ENCODE data around the gene CBX1. TPM values are rescaled to one million over a fixed set of nuclear protein-coding genes. Genes with fewer than 3 reads are reported as not detected.
A peak's percentile ranks its signal among the peaks of the same experiment; 100 is the strongest.

The CBX1 gene
- total and polyA plus RNA-seq, 2 of the 13 experiments (the other 11 are each of a cell fraction or from before 2014, with no cell fraction given), result 17.8 to 108 TPM

DNA sequence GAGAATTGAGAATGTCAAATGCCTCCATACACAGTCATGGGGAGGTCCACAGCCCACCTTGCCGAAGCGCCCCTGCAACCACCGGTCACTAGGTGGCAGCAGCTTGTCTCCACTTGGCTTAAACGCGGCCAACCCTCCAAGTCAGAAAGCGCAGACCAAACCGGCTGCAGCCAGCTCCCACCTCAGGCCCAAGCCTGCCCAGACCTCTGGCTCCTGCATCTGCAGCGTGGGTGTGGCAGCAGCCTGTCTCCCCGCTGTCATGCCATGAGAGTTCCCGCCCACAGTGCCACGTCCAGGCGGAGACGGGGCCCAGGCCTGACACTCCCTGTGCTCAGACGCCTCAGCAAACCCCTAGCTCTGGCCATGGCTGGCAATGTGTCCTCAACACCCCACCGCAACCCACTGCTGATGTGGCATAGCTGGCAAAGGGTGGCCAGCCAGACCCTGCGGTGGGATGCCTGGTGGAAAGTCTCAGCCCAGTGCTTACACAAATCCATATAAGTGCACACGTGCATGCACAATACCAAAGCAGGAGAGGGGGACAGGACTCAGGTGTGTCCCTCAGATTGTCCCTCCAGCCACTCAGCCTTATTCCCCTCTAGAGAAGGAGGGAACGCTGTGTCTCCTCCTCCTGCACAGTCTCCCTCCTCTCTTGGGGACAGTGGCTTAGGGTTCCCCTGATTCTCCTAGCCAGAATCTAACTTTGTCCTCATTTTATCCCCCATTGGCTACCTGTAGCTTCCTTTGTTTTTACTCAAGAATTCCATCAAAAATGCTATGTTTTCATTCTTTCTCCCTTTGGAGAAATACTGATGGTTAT lies 74.6 kb downstream of the CBX1 start (continued):
- TF ChIP-seq, protein P1, sequence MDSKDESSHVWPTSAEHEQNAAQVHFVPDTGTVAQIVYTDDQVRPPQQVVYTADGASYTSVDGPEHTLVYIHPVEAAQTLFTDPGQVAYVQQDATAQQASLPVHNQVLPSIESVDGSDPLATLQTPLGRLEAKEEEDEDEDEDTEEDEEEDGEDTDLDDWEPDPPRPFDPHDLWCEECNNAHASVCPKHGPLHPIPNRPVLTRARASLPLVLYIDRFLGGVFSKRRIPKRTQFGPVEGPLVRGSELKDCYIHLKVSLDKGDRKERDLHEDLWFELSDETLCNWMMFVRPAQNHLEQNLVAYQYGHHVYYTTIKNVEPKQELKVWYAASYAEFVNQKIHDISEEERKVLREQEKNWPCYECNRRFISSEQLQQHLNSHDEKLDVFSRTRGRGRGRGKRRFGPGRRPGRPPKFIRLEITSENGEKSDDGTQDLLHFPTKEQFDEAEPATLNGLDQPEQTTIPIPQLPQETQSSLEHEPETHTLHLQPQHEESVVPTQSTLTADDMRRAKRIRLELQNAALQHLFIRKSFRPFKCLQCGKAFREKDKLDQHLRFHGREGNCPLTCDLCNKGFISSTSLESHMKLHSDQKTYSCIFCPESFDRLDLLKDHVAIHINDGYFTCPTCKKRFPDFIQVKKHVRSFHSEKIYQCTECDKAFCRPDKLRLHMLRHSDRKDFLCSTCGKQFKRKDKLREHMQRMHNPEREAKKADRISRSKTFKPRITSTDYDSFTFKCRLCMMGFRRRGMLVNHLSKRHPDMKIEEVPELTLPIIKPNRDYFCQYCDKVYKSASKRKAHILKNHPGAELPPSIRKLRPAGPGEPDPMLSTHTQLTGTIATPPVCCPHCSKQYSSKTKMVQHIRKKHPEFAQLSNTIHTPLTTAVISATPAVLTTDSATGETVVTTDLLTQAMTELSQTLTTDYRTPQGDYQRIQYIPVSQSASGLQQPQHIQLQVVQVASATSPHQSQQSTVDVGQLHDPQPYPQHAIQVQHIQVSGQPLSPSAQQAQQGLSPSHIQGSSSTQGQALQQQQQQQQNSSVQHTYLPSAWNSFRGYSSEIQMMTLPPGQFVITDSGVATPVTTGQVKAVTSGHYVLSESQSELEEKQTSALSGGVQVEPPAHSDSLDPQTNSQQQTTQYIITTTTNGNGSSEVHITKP (CRISPR knock-in tag; IDR thresholded peaks at IDR 0.05; ENCODE audit: low read depth), result no peak
- TF ChIP-seq ZNF891 (CRISPR knock-in tag; IDR thresholded peaks at IDR 0.05), result no peak
- TF ChIP-seq SOX13 (IDR thresholded peaks at IDR 0.05), result no peak
- 0 out of 4 replicates have a peak, but pooled peaks of 1 of the 2 experiments have one; percentile 20 for TF ChIP-seq SOX13 (CRISPR knock-in tag; conservative IDR thresholded peaks at IDR 0.05 in 1 of 2, IDR thresholded peaks at IDR 0.05 in 1 of 2)
- peak; percentile 40; the same call in 1 of the 2 replicates for TF ChIP-seq HDAC2 (CRISPR knock-in tag; IDR thresholded peaks at IDR 0.05)
- TF ChIP-seq, protein P2, sequence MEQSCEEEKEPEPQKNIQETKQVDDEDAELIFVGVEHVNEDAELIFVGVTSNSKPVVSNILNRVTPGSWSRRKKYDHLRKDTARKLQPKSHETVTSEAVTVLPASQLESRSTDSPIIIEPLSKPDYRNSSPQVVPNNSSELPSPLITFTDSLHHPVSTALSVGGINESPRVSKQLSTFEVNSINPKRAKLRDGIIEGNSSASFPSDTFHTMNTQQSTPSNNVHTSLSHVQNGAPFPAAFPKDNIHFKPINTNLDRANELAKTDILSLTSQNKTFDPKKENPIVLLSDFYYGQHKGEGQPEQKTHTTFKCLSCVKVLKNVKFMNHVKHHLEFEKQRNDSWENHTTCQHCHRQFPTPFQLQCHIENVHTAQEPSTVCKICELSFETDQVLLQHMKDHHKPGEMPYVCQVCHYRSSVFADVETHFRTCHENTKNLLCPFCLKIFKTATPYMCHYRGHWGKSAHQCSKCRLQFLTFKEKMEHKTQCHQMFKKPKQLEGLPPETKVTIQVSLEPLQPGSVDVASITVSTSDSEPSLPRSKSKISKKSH (CRISPR knock-in tag; IDR thresholded peaks at IDR 0.05; ENCODE audit: borderline replicate concordance), result peak; percentile 77; the same call in 1 of the 2 replicates
- no peak for TF ChIP-seq ZFP36L2 (CRISPR knock-in tag; IDR thresholded peaks at IDR 0.05)
- TF ChIP-seq, protein P3, sequence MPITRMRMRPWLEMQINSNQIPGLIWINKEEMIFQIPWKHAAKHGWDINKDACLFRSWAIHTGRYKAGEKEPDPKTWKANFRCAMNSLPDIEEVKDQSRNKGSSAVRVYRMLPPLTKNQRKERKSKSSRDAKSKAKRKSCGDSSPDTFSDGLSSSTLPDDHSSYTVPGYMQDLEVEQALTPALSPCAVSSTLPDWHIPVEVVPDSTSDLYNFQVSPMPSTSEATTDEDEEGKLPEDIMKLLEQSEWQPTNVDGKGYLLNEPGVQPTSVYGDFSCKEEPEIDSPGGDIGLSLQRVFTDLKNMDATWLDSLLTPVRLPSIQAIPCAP (CRISPR knock-in tag; IDR thresholded peaks at IDR 0.05; ENCODE audit: low read depth), result no peak
- no peak for TF ChIP-seq NFRKB (IDR thresholded peaks at IDR 0.05)
- no peak for TF ChIP-seq NBN (conservative IDR thresholded peaks at IDR 0.05)
- TF ChIP-seq, protein P4, sequence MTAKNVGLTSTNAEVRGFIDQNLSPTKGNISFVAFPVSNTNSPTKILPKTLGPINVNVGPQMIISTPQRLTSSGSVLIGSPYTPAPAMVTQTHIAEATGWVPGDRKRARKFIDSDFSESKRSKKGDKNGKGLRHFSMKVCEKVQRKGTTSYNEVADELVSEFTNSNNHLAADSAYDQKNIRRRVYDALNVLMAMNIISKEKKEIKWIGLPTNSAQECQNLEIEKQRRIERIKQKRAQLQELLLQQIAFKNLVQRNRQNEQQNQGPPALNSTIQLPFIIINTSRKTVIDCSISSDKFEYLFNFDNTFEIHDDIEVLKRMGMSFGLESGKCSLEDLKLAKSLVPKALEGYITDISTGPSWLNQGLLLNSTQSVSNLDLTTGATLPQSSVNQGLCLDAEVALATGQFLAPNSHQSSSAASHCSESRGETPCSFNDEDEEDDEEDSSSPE (CRISPR knock-in tag; IDR thresholded peaks at IDR 0.05), result peak; percentile 48
- TF ChIP-seq, protein P5, sequence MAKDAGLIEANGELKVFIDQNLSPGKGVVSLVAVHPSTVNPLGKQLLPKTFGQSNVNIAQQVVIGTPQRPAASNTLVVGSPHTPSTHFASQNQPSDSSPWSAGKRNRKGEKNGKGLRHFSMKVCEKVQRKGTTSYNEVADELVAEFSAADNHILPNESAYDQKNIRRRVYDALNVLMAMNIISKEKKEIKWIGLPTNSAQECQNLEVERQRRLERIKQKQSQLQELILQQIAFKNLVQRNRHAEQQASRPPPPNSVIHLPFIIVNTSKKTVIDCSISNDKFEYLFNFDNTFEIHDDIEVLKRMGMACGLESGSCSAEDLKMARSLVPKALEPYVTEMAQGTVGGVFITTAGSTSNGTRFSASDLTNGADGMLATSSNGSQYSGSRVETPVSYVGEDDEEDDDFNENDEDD (CRISPR knock-in tag; IDR thresholded peaks at IDR 0.05; ENCODE audit: borderline replicate concordance), result 0 out of 2 replicates have a peak, but pooled peaks have one; percentile 37
- TF ChIP-seq, protein P6, sequence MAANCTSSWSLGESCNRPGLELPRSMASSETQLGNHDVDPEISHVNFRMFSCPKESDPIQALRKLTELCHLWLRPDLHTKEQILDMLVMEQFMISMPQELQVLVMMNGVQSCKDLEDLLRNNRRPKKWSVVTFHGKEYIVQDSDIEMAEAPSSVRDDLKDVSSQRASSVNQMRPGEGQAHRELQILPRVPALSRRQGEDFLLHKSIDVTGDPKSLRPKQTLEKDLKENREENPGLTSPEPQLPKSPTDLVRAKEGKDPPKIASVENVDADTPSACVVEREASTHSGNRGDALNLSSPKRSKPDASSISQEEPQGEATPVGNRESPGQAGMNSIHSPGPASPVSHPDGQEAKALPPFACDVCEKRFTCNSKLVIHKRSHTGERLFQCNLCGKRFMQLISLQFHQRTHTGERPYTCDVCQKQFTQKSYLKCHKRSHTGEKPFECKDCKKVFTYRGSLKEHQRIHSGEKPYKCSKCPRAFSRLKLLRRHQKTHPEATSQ (CRISPR knock-in tag; IDR thresholded peaks at IDR 0.05; ENCODE audit: borderline replicate concordance), result no peak
- no peak for TF ChIP-seq LCORL (IDR thresholded peaks at IDR 0.05)
- peak; percentile 42; the same call in 1 of the 2 replicates for TF ChIP-seq LCORL (CRISPR knock-in tag; IDR thresholded peaks at IDR 0.05)
- peak; percentile 26; the same call in 1 of the 2 replicates for TF ChIP-seq MIER3 (CRISPR knock-in tag; IDR thresholded peaks at IDR 0.05; ENCODE audit: borderline replicate concordance)
- no peak for TF ChIP-seq NR1H2 (CRISPR knock-in tag; IDR thresholded peaks at IDR 0.05; ENCODE audit: borderline replicate concordance, low read depth)
